LNCaP clone FGC (cell line): ENCODE results near the gene COPG2.

ENCODE experiments used
- DNase-seq: peaks from one replicate; pipeline ENCODE4 v3.0.0-alpha.2; 2011; ENCODE audit warnings: low read depth
- H3K4me3 ChIP-seq: 2 replicates; pipeline ENCODE4 v1.5.1; 2011; ENCODE audit warnings: mild to moderate bottlenecking, low read depth, low read length, control low read depth
- TF ChIP-seq, protein P1 (sequence below): IDR thresholded peaks from 2 replicates; pipeline ENCODE4 v1.5.1; 2012; ENCODE audit warnings: mild to moderate bottlenecking; ENCODE audit not compliant: control insufficient read depth, insufficient read depth; ENCODE audit errors: extremely low read depth

COPG2 gene

GRCh38 chr7:130500463-130500862 lies 168.1 kb downstream of the COPG2 start:
- DNase-seq: no peak
- TF ChIP-seq, protein P1, sequence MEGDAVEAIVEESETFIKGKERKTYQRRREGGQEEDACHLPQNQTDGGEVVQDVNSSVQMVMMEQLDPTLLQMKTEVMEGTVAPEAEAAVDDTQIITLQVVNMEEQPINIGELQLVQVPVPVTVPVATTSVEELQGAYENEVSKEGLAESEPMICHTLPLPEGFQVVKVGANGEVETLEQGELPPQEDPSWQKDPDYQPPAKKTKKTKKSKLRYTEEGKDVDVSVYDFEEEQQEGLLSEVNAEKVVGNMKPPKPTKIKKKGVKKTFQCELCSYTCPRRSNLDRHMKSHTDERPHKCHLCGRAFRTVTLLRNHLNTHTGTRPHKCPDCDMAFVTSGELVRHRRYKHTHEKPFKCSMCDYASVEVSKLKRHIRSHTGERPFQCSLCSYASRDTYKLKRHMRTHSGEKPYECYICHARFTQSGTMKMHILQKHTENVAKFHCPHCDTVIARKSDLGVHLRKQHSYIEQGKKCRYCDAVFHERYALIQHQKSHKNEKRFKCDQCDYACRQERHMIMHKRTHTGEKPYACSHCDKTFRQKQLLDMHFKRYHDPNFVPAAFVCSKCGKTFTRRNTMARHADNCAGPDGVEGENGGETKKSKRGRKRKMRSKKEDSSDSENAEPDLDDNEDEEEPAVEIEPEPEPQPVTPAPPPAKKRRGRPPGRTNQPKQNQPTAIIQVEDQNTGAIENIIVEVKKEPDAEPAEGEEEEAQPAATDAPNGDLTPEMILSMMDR: no peak
- no peak overlapping the region for H3K4me3 ChIP-seq

DNA sequence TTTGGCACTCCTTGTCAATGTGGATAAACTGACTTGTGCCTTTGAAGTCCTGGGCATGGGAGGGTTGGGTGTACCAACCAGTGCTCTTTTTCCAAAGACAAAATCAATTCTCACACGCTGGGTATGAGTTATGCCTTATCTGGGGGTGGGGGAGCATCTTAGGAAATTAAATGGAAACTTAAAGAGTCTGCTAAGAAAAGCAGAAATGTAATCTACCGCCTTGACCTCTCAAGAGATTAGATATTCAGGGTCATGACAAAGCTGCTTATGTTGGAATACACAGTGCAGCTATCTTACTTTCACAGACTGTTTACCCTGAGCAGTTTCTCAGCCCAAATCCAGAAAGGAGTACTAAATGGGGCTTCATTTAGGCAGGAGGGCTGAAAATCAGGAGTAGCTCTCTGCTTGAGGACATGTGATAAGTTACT lies 174.1 kb downstream of the COPG2 start:
- TF ChIP-seq, protein P1: no peak
- no peak for DNase-seq
- H3K4me3 ChIP-seq: no peak overlapping the region

DNA sequence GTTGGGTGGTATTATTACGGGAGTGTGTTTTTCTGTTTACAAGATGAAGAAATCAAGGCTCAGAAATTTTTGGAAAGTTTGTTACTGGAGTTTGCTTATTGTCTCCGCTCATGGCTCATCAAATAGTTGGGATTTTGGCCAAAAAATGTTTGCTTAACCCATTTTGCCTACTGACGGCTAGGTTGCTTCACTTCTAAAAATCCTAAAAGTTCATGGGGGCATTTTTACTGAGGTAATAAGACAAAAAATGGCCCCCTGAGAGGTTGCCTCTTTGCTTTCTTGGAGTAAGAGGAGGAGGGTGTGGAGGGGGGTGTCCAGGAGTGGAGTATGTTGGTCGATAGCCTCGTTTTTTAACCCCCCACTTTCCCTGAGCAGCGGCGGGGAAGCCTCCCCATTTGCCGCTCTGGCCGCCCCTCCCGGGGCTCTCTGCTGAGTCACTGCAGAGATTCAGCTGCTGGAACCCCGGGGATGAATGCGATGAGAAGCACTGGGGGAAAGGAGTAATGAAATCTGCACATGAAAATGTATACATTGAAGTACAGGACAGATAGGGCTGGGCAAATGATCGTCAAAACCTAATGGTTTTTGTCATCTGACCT lies 175.2 kb downstream of the COPG2 start:
- DNase-seq: no peak
- no peak overlapping the region for H3K4me3 ChIP-seq
- TF ChIP-seq, protein P1: no peak

GRCh38 chr7:130492523-130493274 lies 175.8 kb downstream of the COPG2 start:
- DNase-seq: no peak
- no peak overlapping the region for H3K4me3 ChIP-seq
- TF ChIP-seq, protein P1: no peak

DNA sequence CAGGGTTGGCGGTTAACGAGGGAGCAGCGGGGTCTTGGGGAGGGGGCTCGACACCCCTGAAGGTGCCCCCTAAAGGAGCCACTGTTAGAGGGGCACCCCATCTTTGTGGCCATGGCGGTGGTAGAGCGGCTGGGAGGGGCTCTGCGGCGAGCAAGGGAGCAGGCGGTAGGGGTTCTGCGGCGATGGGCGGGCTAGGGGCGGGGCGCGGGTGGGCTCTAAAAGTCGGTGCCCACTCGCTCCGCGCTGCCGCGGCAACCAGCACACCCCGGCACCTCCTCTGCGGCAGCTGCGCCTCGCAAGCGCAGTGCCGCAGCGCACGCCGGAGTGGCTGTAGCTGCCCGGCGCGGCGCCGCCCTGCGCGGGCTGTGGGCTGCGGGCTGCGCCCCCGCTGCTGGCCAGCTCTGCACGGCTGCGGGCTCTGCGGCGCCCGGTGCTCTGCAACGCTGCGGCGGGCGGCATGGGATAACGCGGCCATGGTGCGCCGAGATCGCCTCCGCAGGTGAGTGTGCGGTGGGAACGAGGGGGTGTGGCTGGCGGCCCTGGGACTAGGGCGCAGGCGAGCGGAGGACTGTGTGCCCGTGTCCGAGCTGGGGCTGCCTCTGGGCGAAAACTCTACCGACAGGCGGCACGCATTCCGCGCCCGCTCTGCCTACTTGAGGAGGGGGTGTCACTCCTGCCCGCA lies 176.6 kb downstream of the COPG2 start, which contains the start of gene MEST:
Gene MEST, plus strand, starts transcription at position 245 of the 682 bp plus-strand sequence. Its CDS starts 229 bp downstream, at position 474.
- no peak within 1 kb of the TSS for H3K4me3 ChIP-seq
- TF ChIP-seq, protein P1: no peak
- DNase-seq: no peak

- no peak overlapping the region for H3K4me3 ChIP-seq
- TF ChIP-seq, protein P1: no peak
- no peak for DNase-seq
These were observed 177.4 kb downstream of the COPG2 start for GRCh38 chr7:130490888-130491804.
